HEK293 (cell line): ENCODE data around the gene GALNT6.

Source experiments
- CTCF ChIA-PET: fragments of 350-600 bp; formaldehyde crosslinking; extraction: SDS; loops from one replicate; lab custom pipeline; 2021; ENCODE audit warnings: antibody characterized with exemption; lab: Yijun Ruan, JAX
- POLR2A ChIA-PET: fragments of 300-600 bp; formaldehyde crosslinking; extraction: SDS; loops from one replicate; lab custom pipeline; 2020; ENCODE audit warnings: antibody characterized with exemption, inconsistent platforms; lab: Yijun Ruan, JAX
- H3K27ac ChIP-seq: fragments of 200-500 bp; sonication (Bioruptor generic); 2 replicates; pipeline ENCODE4 v1.5.1; 2014; ENCODE audit warnings: low read depth, low read length, control low read depth, inconsistent platforms; ENCODE audit errors: extremely low read depth
- H3K36me3 ChIP-seq, 2 experiments: fragments of 200-500 bp in 1 of 2; sonication (Bioruptor generic) in 1 of 2; 1 replicate in 1 of 2; 2 replicates in 1 of 2; pipeline ENCODE4 v1.5.1; 2014 to 2017; ENCODE audit warnings: inconsistent platforms in 2 of 2, low read length in 2 of 2; ENCODE audit not compliant: control insufficient read depth in 2 of 2, insufficient read depth in 1 of 2
- H3K4me1 ChIP-seq: fragments of 200-500 bp; sonication (Bioruptor generic); 2 replicates; pipeline ENCODE4 v1.5.1; 2014; ENCODE audit warnings: mild to moderate bottlenecking, low read length, inconsistent platforms; ENCODE audit not compliant: control insufficient read depth, insufficient read depth
- H3K4me3 ChIP-seq: 2 replicates; pipeline ENCODE4 v1.5.1; 2011; ENCODE audit warnings: low read depth, mild to moderate bottlenecking, control low read depth, low read length, moderate library complexity
- H3K9me3 ChIP-seq: fragments of 200-500 bp; sonication (Bioruptor generic); 2 replicates; pipeline ENCODE4 v1.5.1; 2014; ENCODE audit warnings: low read depth, low read length, inconsistent platforms; ENCODE audit not compliant: control insufficient read depth, insufficient read depth
- BCL6B ChIP-seq: fragments of 450-650 bp; formaldehyde crosslinking; IDR thresholded peaks from 2 replicates; pipeline ENCODE4 v1.5.1; 2017; ENCODE audit warnings: missing biosample characterization, missing genetic modification characterization
- EGR2 ChIP-seq: fragments of 450-650 bp; formaldehyde crosslinking; IDR thresholded peaks from 2 replicates; pipeline ENCODE4 v1.5.1; 2016; ENCODE audit warnings: low read depth, missing biosample characterization, missing genetic modification characterization
- HOXC10 ChIP-seq: sonication (generic); formaldehyde crosslinking; IDR thresholded peaks from 2 replicates; pipeline ENCODE4 v1.8.1; 2023; ENCODE audit warnings: mild to moderate bottlenecking, missing genetic modification reagents
- KLF7 ChIP-seq: fragments of 450-650 bp; formaldehyde crosslinking; IDR thresholded peaks from 2 replicates; pipeline ENCODE4 v1.5.1; 2016; ENCODE audit warnings: missing biosample characterization, missing genetic modification characterization, borderline replicate concordance
- PRDM6 ChIP-seq: fragments of 450-650 bp; formaldehyde crosslinking; IDR thresholded peaks from 2 replicates; pipeline ENCODE4 v1.5.1; 2017; ENCODE audit warnings: missing biosample characterization, missing genetic modification characterization
- TRIM28 ChIP-seq: IDR thresholded peaks from 2 replicates; pipeline ENCODE4 v1.6.1; 2011; ENCODE audit warnings: low read length, control low read depth, borderline replicate concordance
- ZBTB48 ChIP-seq: fragments of 450-650 bp; formaldehyde crosslinking; IDR thresholded peaks from 2 replicates; pipeline ENCODE4 v1.5.1; 2016; ENCODE audit warnings: missing biosample characterization, missing genetic modification characterization
- ZFHX2 ChIP-seq: fragments of 450-650 bp; formaldehyde crosslinking; conservative IDR thresholded peaks from 2 replicates; pipeline ENCODE4 v1.5.1; 2016; ENCODE audit warnings: missing biosample characterization, missing genetic modification characterization
- ZNF24 ChIP-seq: fragments of 450-650 bp; formaldehyde crosslinking; IDR thresholded peaks from 2 replicates; pipeline ENCODE4 v1.5.1; 2016; ENCODE audit warnings: missing biosample characterization, missing genetic modification characterization
- ZNF266 ChIP-seq: fragments of 450-650 bp; formaldehyde crosslinking; IDR thresholded peaks from 2 replicates; pipeline ENCODE4 v1.5.1; 2016; ENCODE audit warnings: missing biosample characterization, missing genetic modification characterization, low read depth
- ZNF394 ChIP-seq: fragments of 450-650 bp; formaldehyde crosslinking; IDR thresholded peaks from 2 replicates; pipeline ENCODE4 v1.5.1; 2016; ENCODE audit warnings: missing biosample characterization, missing genetic modification characterization, mild to moderate bottlenecking, moderate library complexity, borderline replicate concordance
- ZNF48 ChIP-seq: fragments of 450-650 bp; formaldehyde crosslinking; IDR thresholded peaks from 2 replicates; pipeline ENCODE4 v1.5.1; 2016; ENCODE audit warnings: missing biosample characterization, missing genetic modification characterization
- ZNF596 ChIP-seq: fragments of 450-650 bp; IDR thresholded peaks from 2 replicates; pipeline ENCODE4 v1.5.0; 2018; ENCODE audit warnings: missing biosample characterization, mild to moderate bottlenecking, missing genetic modification characterization, moderate library complexity
- ZNF600 ChIP-seq: fragments of 450-650 bp; formaldehyde crosslinking; IDR thresholded peaks from 2 replicates; pipeline ENCODE4 v1.5.1; 2016; ENCODE audit warnings: missing biosample characterization, missing genetic modification characterization
- ZNF701 ChIP-seq: fragments of 450-650 bp; formaldehyde crosslinking; IDR thresholded peaks from 2 replicates; pipeline ENCODE4 v1.5.1; 2016; ENCODE audit warnings: missing biosample characterization, missing genetic modification characterization
- ZNF777 ChIP-seq: fragments of 450-650 bp; formaldehyde crosslinking; IDR thresholded peaks from 2 replicates; pipeline ENCODE4 v1.5.1; 2017; ENCODE audit warnings: missing biosample characterization, missing genetic modification characterization, borderline replicate concordance
- ZNF792 ChIP-seq: fragments of 450-650 bp; formaldehyde crosslinking; IDR thresholded peaks from 2 replicates; pipeline ENCODE4 v1.5.1; 2016; ENCODE audit warnings: missing biosample characterization, missing genetic modification characterization
- ZSCAN23 ChIP-seq: fragments of 450-650 bp; formaldehyde crosslinking; IDR thresholded peaks from 2 replicates; pipeline ENCODE4 v1.5.1; 2016; ENCODE audit warnings: missing biosample characterization, missing genetic modification characterization
- ZSCAN5A ChIP-seq: fragments of 450-650 bp; formaldehyde crosslinking; IDR thresholded peaks from 2 replicates; pipeline ENCODE4 v1.5.1; 2016; ENCODE audit warnings: missing biosample characterization, missing genetic modification characterization

The GALNT6 gene

GRCh38 chr12:51439330-51439729, 48.1 kb upstream of the GALNT6 start (continued):
- TF ChIP-seq ZSCAN5A (tag by site-specific recombination): no peak

GRCh38 chr12:51437431-51437830, 46.2 kb upstream of the GALNT6 start:
- H3K4me1 ChIP-seq: no peaks in the 10 kb centered on the region; the same call in 1 of the 2 replicates
- ChIA-PET POLR2A (no interaction called here), CTCF (interaction anchor here (0.6 kb wide), 1 partner anchor 118 kb away, joined by 3 read pairs; no protein-coding TSS in a partner anchor)
- no peaks in the 10 kb centered on the region for H3K9me3 ChIP-seq
- H3K4me3 ChIP-seq: no peak overlapping the region
- no peak overlapping the region for H3K27ac ChIP-seq
- H3K36me3 ChIP-seq: no peaks in the 10 kb centered on the region
- TF ChIP-seq ZBTB48 (no peak), ZSCAN23 (tag by site-specific recombination) (no peak), ZNF701 (tag by site-specific recombination) (no peak), ZNF777 (no peak), ZNF48 (tag by site-specific recombination) (no peak), BCL6B (no peak), ZNF600 (tag by site-specific recombination) (no peak), ZNF596 (tag by site-specific recombination) (no peak), EGR2 (no peak), HOXC10 (CRISPR knock-in tag) (no peak), KLF7 (no peak), ZFHX2 (tag by site-specific recombination) (no peak)

GRCh38 chr12:51434305-51434704, 43.1 kb upstream of the GALNT6 start:
- ChIA-PET POLR2A (no interaction called here), CTCF (no interaction called here)
- Histone ChIP-seq H3K9me3 (no peaks in the 10 kb centered on the region), H3K27ac (no peak overlapping the region), H3K4me1 (no peaks in the 10 kb centered on the region; the same call in 1 of the 2 replicates), H3K36me3 (no peaks in the 10 kb centered on the region), H3K4me3 (no peak overlapping the region)
- no peak for TF ChIP-seq ZNF792 (tag by site-specific recombination)
- TF ChIP-seq PRDM6 (tag by site-specific recombination): peak; percentile 68; the same call in 1 of the 2 replicates
- no peak for TF ChIP-seq TRIM28
- no peak for TF ChIP-seq ZNF394 (tag by site-specific recombination)
- TF ChIP-seq ZNF24 (tag by site-specific recombination): no peak

- Histone ChIP-seq H3K36me3 (no peaks in the 10 kb centered on the region), H3K4me1 (no peaks in the 10 kb centered on the region; the same call in 1 of the 2 replicates), H3K4me3 (no peak overlapping the region), H3K9me3 (no peaks in the 10 kb centered on the region)
- POLR2A ChIA-PET: no interaction called here
- TF ChIP-seq ZNF600 (tag by site-specific recombination) (no peak), ZNF266 (tag by site-specific recombination) (no peak)
- TF ChIP-seq, all 188 proteins: peak for 0
- no peak overlapping the region for H3K27ac ChIP-seq
- CTCF ChIA-PET: interaction anchor here (0.7 to 1.1 kb wide), 2 partner anchors 11 to 391 kb away, joined by 3 read pairs; no protein-coding TSS in a partner anchor
These were observed 41.7 kb upstream of the GALNT6 start for GRCh38 chr12:51432921-51433320.
